ENCODE data around the gene HLA-DRA. TPM values are rescaled to one million over a fixed set of nuclear protein-coding genes. Genes with fewer than 3 reads are reported as not detected.

The HLA-DRA gene
- total and polyA plus RNA-seq, 2 of the 8 experiments (the other 6 are each of a cell fraction or from before 2014, with no cell fraction given), result 5.0 to 6.2 TPM

DNA sequence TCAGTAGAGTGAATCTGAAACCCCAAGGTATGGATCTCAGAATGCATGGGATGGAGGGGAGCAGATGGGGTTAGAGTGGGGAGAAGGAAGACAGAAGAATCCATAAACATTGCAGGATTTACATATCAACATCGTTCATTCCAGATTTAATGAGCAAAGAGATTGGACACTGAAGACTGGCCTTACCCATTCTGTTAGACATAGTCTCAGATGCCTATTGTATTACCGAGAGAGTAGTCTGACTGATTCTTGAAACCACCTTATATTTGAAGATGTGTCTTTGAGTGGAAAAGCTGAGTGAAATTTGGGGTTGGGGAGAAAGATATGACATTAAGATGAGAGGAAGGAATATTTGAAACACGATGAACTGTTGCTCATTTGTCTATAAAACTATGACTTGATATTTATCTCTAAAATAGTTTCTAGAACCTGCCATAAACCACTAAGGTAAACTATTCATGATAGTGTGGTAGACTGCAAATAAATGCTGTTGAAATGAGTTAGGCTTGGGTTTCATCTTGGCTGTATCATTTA, 5.7 kb downstream of the HLA-DRA start (continued):
- TF ChIP-seq BRCA1 (IDR thresholded peaks at IDR 0.05; ENCODE audit: low read depth, low read length) (no peak), YY1 (IDR thresholded peaks at IDR 0.05; ENCODE audit: low read depth, low read length) (no peak), TAF7 (optimal IDR thresholded peaks at IDR 0.05; ENCODE audit: borderline replicate concordance, low read depth, low read length) (no peak), CBX8 (IDR thresholded peaks at IDR 0.05; ENCODE audit: borderline replicate concordance, low read depth, low read length) (no peak), TBP (IDR thresholded peaks at IDR 0.05; ENCODE audit: low read depth, low read length) (no peak), TEAD4 (IDR thresholded peaks at IDR 0.05; ENCODE audit: low read depth, low read length) (no peak)

All from H1 (cell line).